Measurements from ENCODE around the gene UNC45A. TPM values are rescaled to one million over a fixed set of nuclear protein-coding genes. Genes with fewer than 3 reads are reported as not detected.
"Not testable (repeated sequence)": the region's sequence is repeated elsewhere in the genome, so short reads cannot be mapped to it uniquely, and the experiment has no call there.

Gene UNC45A
- total and polyA plus RNA-seq, 2 of the 4 experiments (the other 2 are of a cell fraction): 68.9 to 100 TPM

DNA sequence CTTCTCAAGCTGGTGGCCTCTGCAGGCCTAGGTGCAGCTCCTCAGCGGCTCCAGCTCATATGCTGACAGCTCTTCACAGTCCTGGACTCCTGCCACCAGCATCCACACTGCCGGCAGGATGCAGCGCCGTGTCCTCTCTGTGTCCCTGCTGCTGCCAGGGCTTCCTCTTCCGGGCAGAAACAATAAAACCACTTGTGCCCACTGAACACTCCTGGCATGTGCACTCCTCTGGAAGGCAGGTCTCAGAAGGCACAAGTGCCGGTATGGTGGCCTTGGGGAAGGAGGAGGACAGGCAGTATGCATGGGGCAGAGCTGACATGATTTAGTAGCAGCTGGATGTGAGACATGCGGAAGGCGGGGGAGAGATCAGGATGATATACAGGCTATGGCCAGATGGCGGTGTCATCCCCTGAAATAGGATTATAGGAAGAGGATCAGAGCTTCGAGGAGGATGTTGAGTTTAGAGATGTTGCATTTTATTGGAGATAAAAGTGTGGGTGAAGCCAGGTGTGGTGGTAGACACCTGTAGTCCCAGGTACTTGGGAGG, 39.4 kb upstream of the UNC45A start:
- H4K91ac ChIP-seq (ENCODE audit: insufficient read depth, low read depth, low read length): no peak overlapping the region
- no peak for TF ChIP-seq FOS (IDR thresholded peaks at IDR 0.05; ENCODE audit: low read depth, low read length)
- TF ChIP-seq RCOR1 (IDR thresholded peaks at IDR 0.05; ENCODE audit: insufficient replicate concordance, low read length): no peak
- TF ChIP-seq NFE2L2 (IDR thresholded peaks at IDR 0.05; ENCODE audit: low read depth, low read length): no peak
- intact Hi-C loops (cut with micrococcal nuclease) (no loop called here), dilution Hi-C loops (cut with HindIII; ENCODE audit: low sequenced_read_pairs, unreplicated experiment) (no loop called here), in situ Hi-C loops (cut with MboI; ENCODE audit: low sequenced_read_pairs) (loop anchor here (25.0 kb wide), 1 partner anchor 583 kb away; no protein-coding TSS in a partner anchor)
- H3K9ac ChIP-seq (ENCODE audit: low read depth, low read length): no peak overlapping the region
- H2BK120ac ChIP-seq (ENCODE audit: low read depth, low read length): no peak overlapping the region
- BruUV-seq (replicated peaks): no TSS peak
- DNase-seq: no peak
- no peaks in the 10 kb centered on the region for H3K9me3 ChIP-seq (ENCODE audit: control insufficient read depth, insufficient read depth, low read length)
- no peak overlapping the region for H3K27ac ChIP-seq (ENCODE audit: insufficient read depth, low read length)
- H3K23ac ChIP-seq (ENCODE audit: low read depth, low read length): no peak overlapping the region
- no peak overlapping the region for H2BK5ac ChIP-seq (ENCODE audit: low read depth, low read length, poor library complexity, severe bottlenecking)
- no peaks in the 10 kb centered on the region for H3K4me1 ChIP-seq (ENCODE audit: control insufficient read depth, insufficient read depth, low read length)
- H3K56ac ChIP-seq (ENCODE audit: extremely low read depth, insufficient read depth, low read length): no peak overlapping the region
- ChIA-PET CTCF (no interaction called here), POLR2A (ENCODE audit: unreplicated experiment) (no interaction called here)
- no peak overlapping the region for H3K18ac ChIP-seq (ENCODE audit: low read depth, low read length)
- no peak overlapping the region for H2AFZ ChIP-seq (replicated peaks; ENCODE audit: low read length, poor library complexity)
- no peak overlapping the region for H3K4ac ChIP-seq (ENCODE audit: low read depth, low read length)
- peaks cover 3% of the 10 kb centered on the region; the same call in 1 of the 2 replicates for H3K9me1 ChIP-seq (ENCODE audit: insufficient read depth, low read length)
- H4K20me1 ChIP-seq (ENCODE audit: insufficient read depth, low read length): no peaks in the 10 kb centered on the region
- no peak overlapping the region for H3K14ac ChIP-seq (replicated peaks; ENCODE audit: low read depth, low read length)
- H2AK5ac ChIP-seq (ENCODE audit: low read depth, low read length): no peak overlapping the region
- H4K8ac ChIP-seq (ENCODE audit: low read depth in 2 of 2, low read length in 2 of 2): no peak overlapping the region
- H3K27me3 ChIP-seq (ENCODE audit: control insufficient read depth, insufficient read depth, low read length): no peaks in the 10 kb centered on the region
- peak; percentile 49; the same call in 1 of the 2 replicates for ATAC-seq (ENCODE audit: low read depth)
- H3K4me3 ChIP-seq (ENCODE audit: insufficient read depth, low read depth, low read length): no peak overlapping the region
- H4K5ac ChIP-seq (ENCODE audit: low read depth, low read length): no peak overlapping the region
- WGBS, 2 experiments (ENCODE audit: extremely low coverage in 2 of 2, insufficient read length in 1 of 2): 71% methylated on average over 6 of the region's 10 CpGs; no CpG with 5 or more reads in 1 of the 2 experiments
- no peak overlapping the region for H2BK15ac ChIP-seq (ENCODE audit: low read depth, low read length)
- peaks cover 28% of the 10 kb centered on the region for H3K36me3 ChIP-seq (ENCODE audit: control insufficient read depth, insufficient read depth, low read length)
- H3K4me2 ChIP-seq (ENCODE audit: low read depth, low read length): no peak overlapping the region
- H2AK9ac ChIP-seq (replicated peaks; ENCODE audit: low read depth, low read length, poor library complexity): peak overlapping the region; percentile 24
- no peak overlapping the region for H2BK20ac ChIP-seq (ENCODE audit: low read depth, low read length)
- no peaks in the 10 kb centered on the region for H3K79me1 ChIP-seq (ENCODE audit: low read depth in 1 of 2, low read length in 2 of 2)

DNA sequence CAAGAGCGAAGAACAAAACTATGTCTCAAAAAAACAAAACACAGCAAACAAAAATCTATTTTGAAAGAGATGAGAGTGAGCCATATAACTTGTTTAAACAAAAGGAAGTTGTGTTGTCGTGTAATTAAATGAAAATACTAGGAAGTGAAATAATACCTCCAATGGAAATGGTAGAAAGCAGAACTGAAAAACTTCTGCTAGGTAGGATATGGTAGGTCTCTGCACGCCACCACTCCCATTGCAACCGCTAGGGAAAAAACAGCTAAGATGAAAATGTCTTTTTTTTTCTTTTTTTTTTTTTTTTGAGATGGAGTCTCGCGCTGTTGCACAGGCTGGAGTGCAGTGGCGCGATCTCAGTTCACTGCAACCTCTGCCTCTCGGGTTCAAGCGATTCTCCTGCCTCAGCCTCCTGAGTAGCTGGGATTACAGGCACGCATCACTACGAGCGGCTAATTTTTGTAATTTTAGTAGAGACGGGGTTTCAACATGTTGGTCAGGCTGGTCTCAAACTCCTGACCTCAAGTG, 37.9 kb upstream of the UNC45A start:
- H2BK20ac ChIP-seq (ENCODE audit: low read depth, low read length); H3K23ac ChIP-seq (ENCODE audit: low read depth, low read length); H4K8ac ChIP-seq (ENCODE audit: low read depth in 2 of 2, low read length in 2 of 2); H3K56ac ChIP-seq (ENCODE audit: extremely low read depth, insufficient read depth, low read length); H3K4me1 ChIP-seq (ENCODE audit: control insufficient read depth, insufficient read depth, low read length); intact Hi-C loops (cut with micrococcal nuclease); H2AFZ ChIP-seq (replicated peaks; ENCODE audit: low read length, poor library complexity); H3K9me1 ChIP-seq (ENCODE audit: insufficient read depth, low read length); H3K4ac ChIP-seq (ENCODE audit: low read depth, low read length); H3K27me3 ChIP-seq (ENCODE audit: control insufficient read depth, insufficient read depth, low read length); H2AK5ac ChIP-seq (ENCODE audit: low read depth, low read length); H4K5ac ChIP-seq (ENCODE audit: low read depth, low read length); H3K14ac ChIP-seq (replicated peaks; ENCODE audit: low read depth, low read length); ATAC-seq (ENCODE audit: low read depth); BruUV-seq (replicated peaks); H4K91ac ChIP-seq (ENCODE audit: insufficient read depth, low read depth, low read length); CTCF ChIA-PET; H2BK120ac ChIP-seq (ENCODE audit: low read depth, low read length); H3K18ac ChIP-seq (ENCODE audit: low read depth, low read length); H3K79me1 ChIP-seq (ENCODE audit: low read depth in 1 of 2, low read length in 2 of 2); H3K9me3 ChIP-seq (ENCODE audit: control insufficient read depth, insufficient read depth, low read length); H2BK5ac ChIP-seq (ENCODE audit: low read depth, low read length, poor library complexity, severe bottlenecking); H2AK9ac ChIP-seq (replicated peaks; ENCODE audit: low read depth, low read length, poor library complexity); POLR2A ChIA-PET (ENCODE audit: unreplicated experiment); H3K4me3 ChIP-seq (ENCODE audit: insufficient read depth, low read depth, low read length); H4K20me1 ChIP-seq (ENCODE audit: insufficient read depth, low read length); dilution Hi-C loops (cut with HindIII; ENCODE audit: low sequenced_read_pairs, unreplicated experiment); H3K9ac ChIP-seq (ENCODE audit: low read depth, low read length); H3K27ac ChIP-seq (ENCODE audit: insufficient read depth, low read length); H2BK15ac ChIP-seq (ENCODE audit: low read depth, low read length); H3K4me2 ChIP-seq (ENCODE audit: low read depth, low read length); DNase-seq: not testable (repeated sequence)
- H3K36me3 ChIP-seq (ENCODE audit: control insufficient read depth, insufficient read depth, low read length): peaks cover 22% of the 10 kb centered on the region
- 94% methylated on average over 4 of the region's 14 CpGs; no CpG with 5 or more reads in 1 of the 2 experiments for WGBS, 2 experiments (ENCODE audit: extremely low coverage in 2 of 2, insufficient read length in 1 of 2)
- in situ Hi-C loops (cut with MboI; ENCODE audit: low sequenced_read_pairs): loop anchor here (25.0 kb wide), 1 partner anchor 585 kb away; no protein-coding TSS in a partner anchor

Measured in IMR-90 (cell line).